Osteoblast (primary cell): Measurements from ENCODE around the gene LITAF. TPM values are rescaled to one million over a fixed set of nuclear protein-coding genes. Genes with fewer than 3 reads are reported as not detected.

ENCODE experiments used
- DNase-seq: peaks from one replicate; pipeline ENCODE4 v3.0.0; 2011; ENCODE audit warnings: low spot score, mixed read lengths; ENCODE audit not compliant: insufficient read length; ENCODE audit errors: missing footprints
- H2AFZ ChIP-seq: 2 replicates; pipeline ENCODE4 v1.6.0; 2011; ENCODE audit warnings: mild to moderate bottlenecking, low read length
- H3K27ac ChIP-seq: 2 replicates; pipeline ENCODE4 v1.5.1; 2011; ENCODE audit warnings: mild to moderate bottlenecking, low read depth, low read length, moderate library complexity
- H3K27me3 ChIP-seq: 2 replicates; pipeline ENCODE4 v1.6.0; 2012; ENCODE audit warnings: mild to moderate bottlenecking, control low read depth, inconsistent platforms, low read length, moderate library complexity; ENCODE audit not compliant: insufficient read depth
- H3K36me3 ChIP-seq: 2 replicates; pipeline ENCODE4 v1.5.1; 2011; ENCODE audit warnings: mild to moderate bottlenecking, low read length, control low read depth, moderate library complexity; ENCODE audit not compliant: insufficient read depth
- H3K4me1 ChIP-seq: 2 replicates; pipeline ENCODE4 v1.5.1; 2011; ENCODE audit warnings: mild to moderate bottlenecking, low read length, control low read depth, moderate library complexity; ENCODE audit not compliant: insufficient read depth
- H3K4me2 ChIP-seq: 2 replicates; pipeline ENCODE4 v1.6.0; 2011; ENCODE audit warnings: mild to moderate bottlenecking, low read length; ENCODE audit not compliant: insufficient read depth
- H3K4me3 ChIP-seq: fragments of 200-600 bp; sonication (generic); 3 replicates; pipeline ENCODE4 v1.5.1; 2012; ENCODE audit warnings: mild to moderate bottlenecking, low read length, inconsistent platforms; ENCODE audit not compliant: insufficient read depth
- H3K79me2 ChIP-seq: 2 replicates; pipeline ENCODE4 v1.6.0; 2012; ENCODE audit warnings: mild to moderate bottlenecking, low read length, control low read depth, inconsistent platforms; ENCODE audit not compliant: insufficient read depth
- H3K9me3 ChIP-seq: 2 replicates; pipeline ENCODE4 v1.5.1; 2011; ENCODE audit warnings: low read depth, low read length, control low read depth
- H4K20me1 ChIP-seq: 2 replicates; pipeline ENCODE4 v1.6.0; 2012; ENCODE audit warnings: mild to moderate bottlenecking, low read length, control low read depth; ENCODE audit not compliant: insufficient read depth
- total RNA-seq: library from RNA; depleted of rRNA; stranded (reverse); fragments of >200 nt; gene quantifications from 2 replicates; pipeline ENCODE4 v1.2.3, GENCODE V29; 2012
- TF ChIP-seq, protein P1 (sequence below): IDR thresholded peaks from 2 replicates; pipeline ENCODE4 v1.5.1; 2011; ENCODE audit warnings: mild to moderate bottlenecking, low read depth, low read length, moderate library complexity; ENCODE audit errors: extremely low read depth

Gene LITAF
- total RNA-seq, 1 donor, result 33.3 TPM

DNA sequence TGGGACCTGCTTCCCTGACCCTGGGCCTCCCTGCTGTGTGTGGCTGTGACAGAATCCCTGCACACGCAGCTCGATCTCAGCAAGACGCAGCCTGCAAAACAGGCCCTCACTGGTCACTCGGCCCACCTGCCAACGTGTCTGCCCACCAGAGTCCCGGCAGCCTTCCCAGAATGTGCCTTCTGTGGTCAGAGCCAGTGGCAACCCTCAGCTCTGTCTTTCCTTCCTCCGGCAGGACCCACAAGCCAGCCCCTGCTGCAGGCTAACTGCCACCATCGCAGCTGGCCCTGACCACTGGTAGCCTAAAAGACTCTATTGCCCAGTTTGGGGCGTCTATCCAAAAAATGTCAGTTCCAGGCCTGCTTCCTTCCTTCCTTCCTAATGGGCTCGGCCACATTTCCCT lies 83.2 kb downstream of the LITAF start:
- no peaks in the 10 kb centered on the region for H3K79me2 ChIP-seq
- no peak overlapping the region for H3K4me2 ChIP-seq
- H3K27ac ChIP-seq, result no peak overlapping the region
- H3K27me3 ChIP-seq, result no peaks in the 10 kb centered on the region
- H3K4me3 ChIP-seq, result no peak overlapping the region
- no peak for DNase-seq
- H3K4me1 ChIP-seq, result peaks cover 2% of the 10 kb centered on the region
- TF ChIP-seq, protein P1, sequence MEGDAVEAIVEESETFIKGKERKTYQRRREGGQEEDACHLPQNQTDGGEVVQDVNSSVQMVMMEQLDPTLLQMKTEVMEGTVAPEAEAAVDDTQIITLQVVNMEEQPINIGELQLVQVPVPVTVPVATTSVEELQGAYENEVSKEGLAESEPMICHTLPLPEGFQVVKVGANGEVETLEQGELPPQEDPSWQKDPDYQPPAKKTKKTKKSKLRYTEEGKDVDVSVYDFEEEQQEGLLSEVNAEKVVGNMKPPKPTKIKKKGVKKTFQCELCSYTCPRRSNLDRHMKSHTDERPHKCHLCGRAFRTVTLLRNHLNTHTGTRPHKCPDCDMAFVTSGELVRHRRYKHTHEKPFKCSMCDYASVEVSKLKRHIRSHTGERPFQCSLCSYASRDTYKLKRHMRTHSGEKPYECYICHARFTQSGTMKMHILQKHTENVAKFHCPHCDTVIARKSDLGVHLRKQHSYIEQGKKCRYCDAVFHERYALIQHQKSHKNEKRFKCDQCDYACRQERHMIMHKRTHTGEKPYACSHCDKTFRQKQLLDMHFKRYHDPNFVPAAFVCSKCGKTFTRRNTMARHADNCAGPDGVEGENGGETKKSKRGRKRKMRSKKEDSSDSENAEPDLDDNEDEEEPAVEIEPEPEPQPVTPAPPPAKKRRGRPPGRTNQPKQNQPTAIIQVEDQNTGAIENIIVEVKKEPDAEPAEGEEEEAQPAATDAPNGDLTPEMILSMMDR, result no peak
- H3K9me3 ChIP-seq, result no peaks in the 10 kb centered on the region
- peak overlapping the region; percentile 70 for H2AFZ ChIP-seq
- no peaks in the 10 kb centered on the region for H4K20me1 ChIP-seq
- H3K36me3 ChIP-seq, result no peaks in the 10 kb centered on the region

DNA sequence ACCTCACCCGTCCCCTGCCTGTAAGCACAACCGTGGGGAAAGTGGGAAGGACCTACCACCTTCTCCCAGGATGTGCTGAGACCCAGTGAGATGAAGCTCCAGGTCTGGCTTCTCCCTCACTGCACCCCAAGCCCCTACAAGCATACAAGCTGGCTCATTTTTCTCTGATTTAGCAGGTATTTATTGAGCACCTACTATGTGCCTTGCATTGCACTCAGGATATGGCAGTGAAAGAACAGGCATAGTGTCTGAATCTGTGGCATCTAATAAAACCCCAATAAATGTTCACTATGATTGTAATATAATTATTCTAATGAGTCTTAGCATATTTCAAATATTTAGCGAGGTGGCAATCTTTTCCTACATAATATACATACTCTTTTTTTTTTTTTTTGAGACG lies 84.5 kb downstream of the LITAF start:
- no peak overlapping the region for H3K4me2 ChIP-seq
- DNase-seq, result no peak

GRCh38 chr16:11501632-11502031 lies 85.1 kb downstream of the LITAF start:
- Histone ChIP-seq H4K20me1 (no peaks in the 10 kb centered on the region), H3K4me3 (no peak overlapping the region), H3K79me2 (no peaks in the 10 kb centered on the region), H3K27me3 (no peaks in the 10 kb centered on the region), H3K4me2 (no peak overlapping the region), H3K27ac (no peak overlapping the region), H2AFZ (no peak overlapping the region), H3K4me1 (peaks cover 20% of the 10 kb centered on the region), H3K36me3 (no peaks in the 10 kb centered on the region), H3K9me3 (no peaks in the 10 kb centered on the region)
- no peak for DNase-seq
- TF ChIP-seq, protein P1, result no peak

More for the DNA sequence above, 84.5 kb downstream of the LITAF start:
- Histone ChIP-seq H4K20me1 (no peaks in the 10 kb centered on the region), H3K4me3 (no peak overlapping the region), H3K27ac (no peak overlapping the region), H3K27me3 (no peaks in the 10 kb centered on the region), H2AFZ (no peak overlapping the region), H3K36me3 (no peaks in the 10 kb centered on the region), H3K79me2 (no peaks in the 10 kb centered on the region), H3K4me1 (peaks cover 14% of the 10 kb centered on the region), H3K9me3 (no peaks in the 10 kb centered on the region)
- TF ChIP-seq, protein P1, result no peak

DNA sequence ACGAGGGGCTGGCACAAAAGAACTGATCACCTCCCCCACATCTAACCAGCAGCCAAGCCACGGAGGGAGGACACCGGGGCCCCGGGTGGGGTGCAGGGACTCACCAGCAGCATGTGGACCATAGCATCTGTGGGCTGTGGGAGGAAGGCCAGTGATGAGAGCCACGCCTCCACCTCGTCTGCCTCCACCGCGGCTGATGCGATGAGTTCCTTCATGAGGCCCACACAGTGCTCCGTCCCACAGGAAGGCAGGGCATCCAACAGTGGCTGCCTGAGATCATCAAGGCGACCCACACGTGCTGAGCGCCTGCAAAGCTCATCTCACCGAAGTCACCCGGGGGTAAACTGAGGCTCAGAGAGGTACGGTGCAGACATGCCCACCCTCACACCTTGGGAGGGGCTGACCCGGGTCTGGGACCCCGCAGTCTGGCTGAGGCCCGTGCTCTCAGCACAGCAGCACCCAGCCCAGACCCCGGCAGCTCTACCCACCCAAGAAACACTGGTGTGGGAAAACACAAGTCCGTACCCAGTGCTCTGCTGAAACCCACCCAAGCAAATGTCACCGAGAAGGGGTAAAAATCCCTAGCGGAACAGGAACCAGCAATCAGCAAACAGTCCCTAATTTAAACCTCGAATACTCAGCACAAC lies 85.9 kb downstream of the LITAF start:
- Histone ChIP-seq H3K27me3 (no peaks in the 10 kb centered on the region), H3K4me2 (no peak overlapping the region), H3K4me1 (peaks cover 24% of the 10 kb centered on the region), H3K4me3 (no peak overlapping the region), H3K9me3 (no peaks in the 10 kb centered on the region), H3K79me2 (no peaks in the 10 kb centered on the region), H3K27ac (no peak overlapping the region), H2AFZ (no peak overlapping the region), H3K36me3 (no peaks in the 10 kb centered on the region), H4K20me1 (no peaks in the 10 kb centered on the region)
- TF ChIP-seq, protein P1, result no peak
- no peak for DNase-seq
